GM19397 (cell line): ENCODE results near the gene PTTG1.
"Not testable (repeated sequence)": the region's sequence is repeated elsewhere in the genome, so short reads cannot be mapped to it uniquely, and the experiment has no call there.

ENCODE experiments used
- ATAC-seq: cut with Tn5 transposase; IDR thresholded peaks from one replicate; pipeline ENCODE4 v1.9.1; 2021; ENCODE audit warnings: mild to moderate bottlenecking, moderate library complexity; ENCODE audit not compliant: unreplicated experiment

PTTG1 gene

DNA sequence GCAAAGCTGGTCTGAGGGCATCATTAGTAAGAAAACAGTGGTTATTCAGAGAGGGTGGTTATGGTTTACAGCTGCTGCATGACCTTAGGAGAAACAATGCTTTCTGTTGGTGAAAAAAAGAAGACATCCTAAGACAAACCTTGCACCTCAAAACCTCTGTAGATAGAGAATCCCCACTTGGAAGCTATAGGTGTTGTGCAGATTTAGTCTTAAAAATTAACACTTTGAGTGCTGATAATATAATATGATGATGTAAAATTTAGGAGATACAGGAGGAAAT, 1.4 kb upstream of the PTTG1 start:
- no peak for ATAC-seq

DNA sequence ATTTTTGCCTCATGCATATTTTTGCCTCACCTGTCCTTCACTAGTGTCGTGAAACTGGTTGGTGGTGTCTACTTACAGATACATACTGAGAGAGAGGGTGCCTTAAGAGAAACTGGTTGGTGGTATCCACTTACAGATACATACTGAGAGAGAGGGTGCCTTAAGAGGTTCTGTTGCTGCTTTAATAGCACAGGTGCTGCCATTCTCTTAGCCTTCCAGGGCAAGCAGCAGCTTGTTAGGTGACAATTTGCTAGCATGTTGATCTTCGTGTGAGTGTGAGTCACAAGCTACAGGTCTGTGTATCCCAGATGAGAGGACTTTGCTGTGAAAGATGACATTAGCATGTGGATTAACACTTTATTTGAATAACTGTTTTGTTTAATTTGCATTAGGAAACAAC, 1.4 kb downstream of the PTTG1 start:
- no peak for ATAC-seq

DNA sequence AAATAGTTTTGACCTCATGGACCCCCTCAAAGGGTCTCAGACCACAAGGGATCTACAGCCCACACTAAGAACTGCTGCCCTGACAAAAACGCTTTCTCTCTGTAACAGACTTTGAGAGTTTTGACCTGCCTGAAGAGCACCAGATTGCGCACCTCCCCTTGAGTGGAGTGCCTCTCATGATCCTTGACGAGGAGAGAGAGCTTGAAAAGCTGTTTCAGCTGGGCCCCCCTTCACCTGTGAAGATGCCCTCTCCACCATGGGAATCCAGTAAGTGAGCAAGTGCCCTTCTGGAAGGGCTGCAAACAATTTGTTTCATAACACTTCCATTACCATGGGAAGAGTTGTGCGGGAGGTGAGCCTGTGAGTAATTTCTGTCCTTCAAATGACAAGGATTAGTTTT, 6.0 kb downstream of the PTTG1 start:
- ATAC-seq = no peak

DNA sequence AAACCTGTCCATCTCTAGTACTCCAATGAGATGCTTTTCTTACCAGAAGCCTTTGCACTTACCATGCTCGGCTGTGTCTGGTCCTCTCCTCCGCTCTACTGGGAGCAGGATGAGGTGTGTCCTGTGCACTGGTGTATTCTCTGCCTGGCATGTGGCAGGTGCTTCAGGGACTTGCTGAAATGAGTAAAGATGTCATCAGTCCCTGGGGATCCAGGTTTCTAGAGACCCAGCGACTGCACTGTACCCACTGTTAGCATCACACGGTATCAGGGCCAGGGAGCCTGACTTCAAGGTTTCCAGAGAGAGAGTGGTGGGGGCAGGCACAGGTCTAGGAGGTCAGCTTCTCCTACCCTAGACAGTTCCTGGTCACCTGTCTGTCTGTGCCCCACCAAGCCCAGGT, 10.5 kb downstream of the PTTG1 start:
- ATAC-seq = no peak

DNA sequence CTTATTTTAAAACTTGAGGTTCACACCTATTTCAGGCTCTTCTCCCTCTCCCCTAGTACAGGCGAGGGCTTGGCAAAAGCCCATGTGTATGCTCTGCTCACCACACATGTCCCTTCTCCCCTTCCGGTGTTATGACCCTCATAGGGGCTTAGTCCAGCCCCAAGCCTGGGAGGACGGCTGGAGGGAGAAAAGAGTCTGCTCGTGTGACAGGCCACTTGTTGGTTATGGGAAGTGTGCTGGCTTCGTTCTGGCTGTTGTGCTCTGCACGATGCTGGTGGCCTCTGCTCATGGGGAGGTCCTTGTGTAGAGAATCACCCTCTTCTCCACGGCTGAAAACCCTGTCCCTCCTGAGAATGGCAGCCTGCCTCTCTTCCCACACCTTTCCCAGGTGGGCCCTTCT, 11.1 kb downstream of the PTTG1 start:
- no peak for ATAC-seq

DNA sequence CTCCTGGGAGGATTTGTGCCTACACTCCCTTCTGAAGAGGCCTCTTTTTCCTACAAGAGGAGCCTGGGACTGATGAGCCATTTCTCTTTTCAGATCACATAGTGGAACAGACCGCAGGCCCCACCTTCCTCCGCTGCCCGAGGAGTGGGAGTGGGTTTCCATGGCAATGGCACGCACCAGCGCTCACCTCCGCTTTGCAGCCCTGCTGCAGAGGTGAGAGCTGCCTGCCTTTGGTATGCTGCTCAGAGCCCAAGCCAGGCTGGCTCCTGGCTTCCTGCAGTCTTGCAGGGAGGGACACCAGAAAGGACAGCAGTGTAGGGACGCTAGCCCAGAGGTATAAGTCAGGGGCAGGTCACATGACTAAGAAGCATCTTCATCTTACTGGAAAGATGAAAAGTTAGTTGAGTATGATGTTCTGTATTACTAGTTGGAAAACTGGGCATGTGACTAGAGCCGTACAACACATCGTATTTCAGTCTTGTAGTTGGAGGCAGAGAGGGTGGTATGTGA, 12.4 kb downstream of the PTTG1 start:
- peak; percentile 82 for ATAC-seq

DNA sequence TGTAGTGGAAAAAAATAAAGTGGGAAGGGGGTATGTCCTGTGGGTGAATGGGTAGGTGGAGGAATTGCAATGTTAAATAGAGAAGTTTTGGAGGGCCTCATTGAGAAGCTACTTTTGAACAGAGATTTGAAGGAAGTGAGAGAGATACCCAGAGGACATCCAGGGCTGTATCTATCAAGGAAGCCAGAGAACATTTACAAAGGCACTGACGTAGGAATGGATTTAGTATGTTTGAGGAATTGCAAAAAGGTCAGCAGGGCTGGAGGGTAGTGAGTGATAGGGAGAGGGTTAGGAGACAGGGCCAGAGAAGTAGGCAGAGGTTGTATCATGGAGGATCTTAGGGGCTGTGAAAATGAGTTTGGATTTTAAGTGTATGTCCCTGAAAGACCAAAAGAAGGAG, 13.9 kb downstream of the PTTG1 start:
- no peak for ATAC-seq

DNA sequence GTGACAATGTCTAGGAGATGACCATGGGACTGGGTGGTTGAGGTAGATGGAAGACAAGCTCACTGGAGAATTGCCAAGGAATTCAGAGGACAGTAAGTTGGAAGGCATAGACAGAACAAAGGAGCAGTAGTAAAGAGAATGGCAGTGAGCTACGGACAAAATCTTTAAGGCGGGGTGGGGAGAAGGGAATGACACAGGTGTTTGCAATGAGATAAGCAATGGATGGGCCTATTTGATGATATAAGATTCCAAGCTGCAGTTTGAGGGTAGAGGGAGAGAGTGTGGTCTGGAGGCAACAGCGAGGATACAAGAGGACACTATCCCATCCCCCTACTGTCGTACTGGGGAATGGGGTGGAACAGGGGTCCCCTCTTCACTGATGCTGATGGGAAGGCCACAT, 14.4 kb downstream of the PTTG1 start:
- no peak for ATAC-seq

DNA sequence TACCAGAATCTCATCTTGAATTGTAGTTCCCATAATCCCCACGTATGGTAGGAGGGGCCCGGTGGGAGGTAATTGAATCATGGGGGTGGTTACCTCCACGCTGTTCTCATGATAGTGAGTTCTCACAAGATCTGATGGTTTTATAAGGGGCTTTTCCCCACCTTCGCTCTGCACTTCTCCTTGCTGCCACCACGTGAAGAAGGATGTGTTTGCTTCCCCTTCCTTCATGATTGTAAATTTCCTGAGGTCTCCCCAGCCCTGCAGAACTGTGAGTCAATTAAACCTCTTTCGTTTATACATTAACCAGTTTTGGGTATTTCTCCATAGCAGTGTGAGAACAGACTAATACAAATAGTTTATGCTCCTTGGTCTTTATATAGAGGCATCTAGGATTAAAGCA, 15.0 kb downstream of the PTTG1 start:
- not testable (repeated sequence) for ATAC-seq

DNA sequence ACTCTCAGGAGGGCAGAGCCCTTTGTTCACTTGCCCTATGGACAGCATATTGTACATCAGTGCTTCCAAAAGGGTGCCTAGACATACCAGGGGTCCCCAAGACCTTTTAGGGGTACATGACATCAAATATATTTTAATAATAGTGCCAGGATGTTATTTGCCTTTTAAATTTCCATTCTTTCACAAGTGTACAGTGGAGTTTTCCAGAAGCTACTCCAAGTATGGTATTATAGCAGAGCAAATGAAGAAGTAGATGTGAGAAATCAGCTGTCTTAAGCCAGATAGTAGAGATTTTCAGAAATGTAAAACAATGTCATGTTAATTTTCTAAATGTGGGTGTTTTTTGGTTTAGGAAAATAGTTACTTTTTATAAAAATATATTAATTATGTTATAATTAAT, 15.6 kb downstream of the PTTG1 start:
- no peak for ATAC-seq

DNA sequence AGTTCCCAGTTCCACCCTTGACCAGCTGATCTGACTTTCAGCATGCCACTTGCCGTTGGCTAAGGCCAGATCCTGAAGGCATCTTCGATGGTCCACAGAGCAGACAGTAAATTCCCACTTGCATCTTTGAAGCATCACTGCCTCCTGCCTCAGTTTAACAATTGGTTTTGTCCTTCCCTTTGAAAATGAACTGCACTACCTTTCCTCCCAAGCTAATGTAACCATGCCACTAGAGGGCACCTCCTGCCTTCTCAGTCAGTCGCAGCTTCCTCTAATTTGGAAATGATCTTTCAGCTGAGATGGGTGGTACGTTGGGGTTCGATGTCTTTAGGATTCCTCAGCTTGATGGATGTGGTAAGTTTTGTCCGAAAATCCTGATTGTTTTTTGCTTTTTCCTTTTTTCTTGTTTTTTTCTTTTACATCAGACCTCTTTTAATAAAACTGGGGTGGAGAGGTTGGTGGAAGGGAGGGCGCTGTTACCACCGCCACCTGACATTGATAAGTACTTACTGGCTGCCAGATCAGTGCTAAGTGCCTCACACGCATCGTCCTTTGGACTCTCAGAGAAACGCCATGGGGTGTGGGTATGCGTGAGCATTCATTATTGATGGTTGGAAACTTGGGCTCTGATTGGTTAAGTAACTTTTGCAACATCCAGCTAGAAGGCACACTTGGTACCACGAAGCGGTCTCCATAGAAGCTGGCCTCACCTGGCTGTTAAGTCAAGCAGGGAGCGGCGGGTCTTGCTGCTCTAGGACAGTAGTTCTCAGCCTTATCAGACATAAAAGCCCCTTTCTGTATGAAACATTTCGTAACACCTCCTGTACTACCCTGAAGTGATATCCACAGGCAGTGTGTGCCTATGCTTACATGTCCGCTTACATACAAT, 16.9 kb downstream of the PTTG1 start:
- ATAC-seq = peak; percentile 31

DNA sequence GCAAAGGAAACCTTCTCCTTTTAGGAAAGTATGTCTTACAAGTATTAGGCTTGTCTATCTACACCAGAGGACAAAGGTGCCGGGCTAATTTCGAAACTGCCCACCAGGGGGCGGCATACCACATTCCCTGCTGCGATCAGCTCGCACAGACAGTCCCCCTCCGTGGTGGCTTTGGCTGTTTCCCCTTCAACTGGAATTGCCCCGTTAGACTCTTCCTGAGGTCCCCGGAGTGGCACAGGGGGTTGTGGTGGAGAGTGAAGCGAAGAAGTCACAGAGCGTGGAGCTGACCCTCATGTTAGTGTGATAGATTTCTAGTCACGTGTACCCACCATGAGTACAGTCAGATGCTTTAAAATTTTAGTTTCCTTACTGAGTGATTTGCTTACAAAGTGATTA, 17.5 kb downstream of the PTTG1 start:
- peak; percentile 50 for ATAC-seq

DNA sequence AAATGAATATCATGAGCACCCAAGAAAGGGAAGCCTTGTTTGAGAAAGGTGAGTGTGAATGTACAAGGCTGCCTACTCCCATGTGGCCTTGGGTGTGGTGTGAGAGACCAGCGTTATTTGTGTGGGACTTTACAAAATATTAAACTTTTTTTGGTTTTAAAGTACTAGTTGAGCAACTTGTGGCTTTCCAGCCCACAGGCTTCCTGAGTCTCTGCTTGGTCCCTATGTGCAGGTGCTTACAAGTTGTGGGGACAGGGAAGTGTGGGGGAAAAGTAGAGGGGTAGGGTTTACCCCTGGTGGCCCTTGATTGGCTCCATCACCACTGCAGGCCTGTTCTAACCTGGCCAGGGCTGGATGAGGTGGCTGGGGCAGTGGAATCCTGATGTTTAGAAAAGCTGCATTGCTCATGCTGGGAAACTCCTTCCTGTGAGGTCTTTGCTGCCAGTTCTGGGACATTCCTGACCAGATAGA, 19.7 kb downstream of the PTTG1 start:
- ATAC-seq = peak; percentile 20

DNA sequence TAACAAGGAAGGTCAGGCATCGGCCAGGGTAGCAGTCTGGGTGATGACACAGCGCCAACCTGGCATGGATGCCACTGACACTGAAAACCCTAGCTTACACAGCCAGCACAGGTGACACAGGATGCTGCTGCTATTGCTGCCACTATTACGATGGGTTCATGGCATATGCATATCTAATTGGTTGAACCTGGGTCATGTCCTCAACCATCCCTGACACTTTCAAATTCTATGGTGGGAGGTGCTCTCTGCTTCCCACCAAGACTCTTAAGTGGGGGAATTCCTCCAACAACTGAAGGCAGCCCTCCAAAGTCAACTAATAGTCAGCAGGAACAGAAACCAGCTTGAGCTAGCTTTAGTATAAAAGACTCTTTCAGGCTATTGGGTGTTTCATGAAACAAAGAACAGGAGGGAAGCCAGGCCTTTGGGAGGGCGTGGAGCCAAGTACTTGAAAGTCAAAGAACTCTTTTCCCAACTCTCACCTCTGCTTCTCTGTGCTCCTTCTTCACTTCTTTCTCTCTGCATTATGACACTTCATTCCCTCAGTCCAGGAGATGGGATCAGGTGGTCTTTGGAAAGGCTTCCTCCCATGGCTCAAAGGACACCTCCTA, 21.3 kb downstream of the PTTG1 start:
- no peak for ATAC-seq

DNA sequence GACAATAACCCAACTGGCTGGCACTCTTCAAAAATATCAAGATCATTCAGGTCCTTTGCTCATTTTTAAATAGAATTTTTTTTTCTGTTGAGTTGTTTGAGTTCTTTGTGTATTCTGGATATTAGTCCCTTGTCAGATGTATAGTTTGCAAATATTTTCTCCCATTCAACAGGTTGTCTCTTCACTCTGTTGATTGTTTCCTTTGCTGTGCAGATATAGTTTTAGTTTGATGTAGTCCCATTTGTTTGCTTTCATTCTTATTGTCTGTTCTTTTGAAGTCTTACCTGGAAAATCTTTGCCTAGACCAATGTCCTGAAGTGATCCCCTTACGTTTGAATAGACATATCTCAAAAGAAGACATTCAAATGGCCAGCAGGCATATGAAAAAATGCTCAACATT, 22.8 kb downstream of the PTTG1 start:
- no peak for ATAC-seq

DNA sequence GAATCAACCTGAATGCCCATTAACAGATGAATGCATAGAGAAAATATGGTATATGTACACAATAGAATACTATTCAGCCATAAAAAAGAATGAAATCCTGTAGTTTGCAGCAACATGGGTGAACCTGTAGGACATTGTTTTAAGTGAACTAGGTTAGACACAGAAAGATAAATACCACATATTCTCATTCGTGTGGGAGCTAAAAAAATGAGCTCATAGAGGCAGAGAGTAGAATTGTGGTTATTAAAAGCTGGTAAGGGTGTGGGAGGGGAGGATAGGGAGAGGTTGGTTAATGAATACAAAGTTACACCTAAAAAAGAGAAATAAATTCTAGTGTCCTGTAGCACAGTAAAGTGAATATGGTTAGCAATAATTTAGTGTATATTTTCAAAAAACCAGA, 23.5 kb downstream of the PTTG1 start:
- ATAC-seq = no peak

DNA sequence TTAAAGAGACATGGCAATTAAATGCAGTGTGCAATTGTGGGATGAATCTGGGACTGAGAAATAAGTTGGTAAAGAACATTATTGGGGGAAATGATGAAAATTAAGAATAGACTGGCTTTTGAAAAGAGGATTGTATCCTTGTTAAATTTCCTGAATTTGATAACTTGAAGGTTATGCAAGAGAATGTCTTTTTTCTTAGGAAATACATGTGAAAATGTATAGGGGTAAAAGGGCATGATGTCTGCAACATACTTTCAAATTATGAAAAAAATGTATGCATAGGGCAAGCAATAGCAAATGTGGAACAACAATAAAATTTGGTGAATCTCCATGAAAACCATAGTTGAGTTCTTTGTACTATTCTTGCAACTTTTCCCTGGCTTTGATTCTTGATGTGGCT, 24.1 kb downstream of the PTTG1 start:
- ATAC-seq = no peak

DNA sequence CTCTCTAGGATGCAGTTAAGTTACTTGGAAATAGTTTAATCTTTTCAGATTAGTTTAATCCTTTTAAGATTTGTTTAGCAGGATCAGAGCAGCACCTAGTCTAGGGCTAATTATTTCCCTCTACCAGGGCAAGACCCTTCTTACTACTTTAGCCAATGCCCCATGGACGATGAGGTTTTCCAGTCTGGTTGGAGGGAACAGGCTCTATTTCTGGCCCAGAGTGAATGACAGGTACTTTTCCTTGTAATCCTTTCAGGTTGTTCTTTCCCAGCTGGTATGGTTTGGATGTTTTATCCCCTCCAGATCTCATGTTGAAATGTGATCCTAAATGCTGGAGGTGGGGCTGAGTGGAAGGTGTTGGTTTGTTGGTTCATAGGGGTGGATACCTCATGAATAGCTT, 27.2 kb downstream of the PTTG1 start:
- ATAC-seq = no peak

DNA sequence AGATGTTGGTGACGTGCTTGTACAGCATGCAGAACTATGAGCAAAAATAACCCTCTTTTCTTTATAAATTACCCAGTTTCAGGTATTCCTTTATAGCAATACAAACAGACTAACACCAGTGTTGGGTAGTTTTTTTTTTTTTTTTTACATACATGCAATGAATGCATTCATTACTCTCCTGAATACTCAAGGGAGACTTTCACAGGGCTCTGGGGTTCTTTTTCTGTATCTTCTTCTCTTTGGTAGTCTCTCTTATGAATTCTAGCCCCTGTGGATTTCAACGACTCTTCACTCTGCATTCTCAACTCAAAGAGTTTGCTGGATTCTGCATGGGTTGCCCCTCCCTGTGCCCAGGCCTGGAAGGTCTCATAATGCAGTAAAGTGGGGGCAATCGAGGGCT, 27.8 kb downstream of the PTTG1 start:
- ATAC-seq = no peak

DNA sequence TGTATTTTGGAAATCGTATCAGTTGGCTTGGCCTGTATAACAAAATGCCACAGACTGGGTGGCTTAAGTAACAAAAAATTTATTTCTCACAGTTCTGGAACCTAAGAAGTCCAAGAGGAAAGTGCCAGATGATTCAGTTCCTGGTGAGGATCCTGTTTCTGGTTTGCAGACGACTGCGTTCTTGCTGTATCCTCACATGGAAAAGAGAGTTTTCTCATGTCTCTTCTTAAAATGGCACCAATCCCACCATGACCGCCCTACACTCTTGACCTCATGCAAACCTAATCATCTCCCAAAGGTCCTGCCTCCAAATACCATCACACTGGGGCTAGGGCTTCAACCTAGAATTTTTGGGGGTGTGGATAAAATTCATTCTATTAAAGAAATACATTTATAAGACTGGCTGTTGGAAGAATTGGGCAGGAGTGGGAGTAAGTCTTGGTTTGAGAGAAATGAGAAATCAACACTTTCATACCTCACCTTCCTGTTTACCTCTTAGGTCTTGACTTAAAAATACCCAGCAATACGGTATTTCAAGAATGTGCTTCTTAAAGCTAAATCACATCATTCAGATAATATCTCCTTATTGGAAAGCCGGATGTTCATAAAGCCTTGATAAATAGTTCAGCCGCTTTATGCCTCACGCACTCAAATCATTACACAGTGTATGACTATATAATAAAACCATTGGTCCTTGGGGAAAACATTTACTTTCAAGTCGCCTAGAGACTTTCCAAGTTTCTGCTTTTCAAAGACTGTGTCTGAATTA, 28.7 kb downstream of the PTTG1 start:
- no peak for ATAC-seq

DNA sequence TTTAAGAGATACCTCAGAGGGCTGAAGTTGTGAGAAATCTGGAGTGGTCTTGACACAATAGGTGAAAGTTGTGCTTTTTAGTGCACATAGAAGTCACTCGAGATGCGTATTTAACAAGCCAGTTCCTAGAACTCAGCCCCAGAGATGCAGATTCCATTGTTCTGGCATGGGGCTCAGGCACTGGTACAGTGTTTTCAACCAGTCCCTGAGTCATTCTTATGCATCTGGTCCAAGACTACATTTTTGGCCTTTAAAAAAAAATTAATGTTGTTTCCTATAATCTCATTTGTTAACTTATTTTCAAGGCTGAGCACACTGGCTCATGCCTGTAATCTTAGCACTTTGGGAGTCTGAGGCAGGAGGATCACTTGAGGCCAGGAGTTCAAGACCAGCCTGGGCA, 29.6 kb downstream of the PTTG1 start:
- ATAC-seq = no peak

DNA sequence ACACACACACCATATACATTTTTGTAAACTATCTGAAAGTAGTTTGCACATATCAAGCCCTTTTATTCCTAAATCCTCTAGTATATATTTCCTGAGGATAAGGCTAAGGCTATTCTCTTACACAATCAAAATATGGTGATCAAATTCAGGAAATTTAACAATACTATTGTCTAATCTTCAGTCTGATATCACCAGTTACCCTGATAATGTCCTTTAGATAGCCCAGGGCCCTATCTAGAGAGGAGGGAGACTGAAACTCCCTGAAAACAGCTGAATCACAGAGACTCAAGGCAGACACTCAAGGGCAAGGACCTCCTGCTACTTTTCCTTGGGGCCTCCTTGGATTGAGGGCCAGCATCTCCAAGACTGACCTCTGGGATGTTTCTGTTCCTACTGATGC, 30.4 kb downstream of the PTTG1 start:
- no peak for ATAC-seq
